GM21786 (cell line): ENCODE results near the gene DPP10.
"Not testable (repeated sequence)": the region's sequence is repeated elsewhere in the genome, so short reads cannot be mapped to it uniquely, and the experiment has no call there.

ENCODE experiments used
- ATAC-seq: cut with Tn5 transposase; IDR thresholded peaks from one replicate; pipeline ENCODE4 v1.9.1; 2021; ENCODE audit not compliant: unreplicated experiment

DPP10 gene

GRCh38 chr2:114507744-114508143 is 65.3 kb downstream of the DPP10 start:
- no peak for ATAC-seq

GRCh38 chr2:114515882-114516281 is 73.4 kb downstream of the DPP10 start:
- no peak for ATAC-seq

DNA sequence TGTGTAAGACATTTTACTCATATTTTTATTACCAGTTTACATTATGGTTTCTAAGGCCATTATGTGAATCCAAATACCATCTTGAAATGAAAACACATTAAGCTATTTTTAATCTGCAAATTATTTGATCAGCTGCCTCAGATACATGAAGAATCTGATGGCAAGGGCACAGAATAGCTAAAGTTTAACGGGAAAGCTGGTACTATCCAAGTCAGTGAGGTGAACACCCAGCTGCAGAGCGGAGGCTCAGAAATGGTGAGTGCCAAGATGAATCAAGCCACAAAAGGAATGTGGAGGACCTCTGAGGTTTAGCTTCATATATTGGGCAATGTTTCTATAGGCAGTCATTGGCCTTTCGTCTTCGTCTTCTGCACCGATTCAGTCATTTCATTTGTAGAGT is 75.1 kb downstream of the DPP10 start:
- no peak for ATAC-seq

- ATAC-seq = no peak
Observed at GRCh38 chr2:114518738-114519137, 76.3 kb downstream of the DPP10 start.

DNA sequence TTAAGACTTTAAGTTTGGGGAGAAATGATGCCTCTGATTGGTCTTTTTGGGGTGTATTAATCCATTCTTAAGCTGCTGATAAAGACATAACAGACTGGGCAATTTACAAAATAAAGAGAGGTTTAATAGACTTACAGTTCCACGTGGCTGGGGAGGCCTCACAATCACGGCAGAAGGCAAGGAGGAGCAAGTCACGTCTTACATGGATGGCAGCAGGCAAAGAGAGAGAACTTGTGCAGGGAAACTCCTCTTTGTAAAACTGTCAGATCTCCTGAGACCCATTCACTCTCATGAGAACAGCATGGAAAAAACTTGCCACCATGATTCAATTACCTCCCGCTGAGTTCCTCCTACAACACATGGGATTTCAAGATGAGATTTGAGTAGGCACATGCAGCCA is 80.2 kb downstream of the DPP10 start:
- ATAC-seq = not testable (repeated sequence)

- no peak for ATAC-seq
Observed at GRCh38 chr2:114525955-114526354, 83.5 kb downstream of the DPP10 start.

- ATAC-seq = no peak
Observed at GRCh38 chr2:114526841-114527240, 84.4 kb downstream of the DPP10 start.

DNA sequence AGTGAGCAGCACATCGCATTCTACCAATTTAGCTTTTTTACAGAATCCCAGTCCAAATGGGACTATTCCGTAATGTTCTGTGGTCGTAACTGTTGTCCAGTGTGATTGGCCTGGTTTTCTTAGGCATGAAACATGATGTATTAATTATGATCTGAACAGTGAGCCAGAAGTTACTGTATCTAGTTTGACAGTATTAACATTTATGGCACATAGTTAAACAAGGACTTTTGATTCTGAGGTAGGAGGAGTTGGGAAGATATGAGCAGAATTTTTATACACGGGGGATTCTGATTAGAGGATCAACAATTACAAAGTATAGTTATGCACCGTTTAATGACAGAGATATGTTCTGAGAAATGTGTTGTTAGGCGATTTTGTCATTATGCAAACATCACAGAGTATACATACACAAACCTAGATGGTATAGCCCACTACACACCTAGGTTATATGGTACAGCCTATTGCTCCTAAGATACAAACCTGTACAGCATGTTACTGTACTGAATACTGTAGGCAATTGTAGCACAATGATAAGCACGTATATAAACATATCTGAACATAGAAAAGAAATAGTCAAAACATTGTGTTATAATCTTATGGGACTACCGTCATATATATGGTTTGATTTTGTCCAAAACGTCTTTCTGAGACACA is 85.0 kb downstream of the DPP10 start:
- ATAC-seq = no peak

GRCh38 chr2:114534116-114535084 is 92.0 kb downstream of the DPP10 start:
- no peak for ATAC-seq

DNA sequence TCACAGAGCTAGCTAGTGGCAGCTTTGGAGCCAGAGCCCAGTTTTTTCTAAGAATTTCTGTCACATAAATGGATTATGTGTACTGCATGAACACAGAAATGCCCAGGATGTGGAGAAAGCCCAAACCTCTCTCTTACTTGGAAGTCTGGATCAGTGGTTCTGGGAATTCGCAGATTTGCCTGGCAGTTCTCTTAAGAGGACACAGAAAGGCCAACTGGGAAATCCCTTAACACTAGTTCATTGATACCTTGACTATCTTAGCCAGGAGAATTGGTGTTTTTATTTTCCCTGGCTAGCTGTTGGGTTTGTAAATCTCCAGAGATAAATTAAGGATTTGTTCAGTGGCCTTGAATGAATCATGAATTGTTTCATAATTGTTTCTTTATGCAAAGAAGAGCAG is 95.3 kb downstream of the DPP10 start:
- no peak for ATAC-seq

GRCh38 chr2:114542695-114543094 is 100.3 kb downstream of the DPP10 start:
- ATAC-seq = no peak

GRCh38 chr2:114543236-114543766 is 100.9 kb downstream of the DPP10 start:
- ATAC-seq = no peak

DNA sequence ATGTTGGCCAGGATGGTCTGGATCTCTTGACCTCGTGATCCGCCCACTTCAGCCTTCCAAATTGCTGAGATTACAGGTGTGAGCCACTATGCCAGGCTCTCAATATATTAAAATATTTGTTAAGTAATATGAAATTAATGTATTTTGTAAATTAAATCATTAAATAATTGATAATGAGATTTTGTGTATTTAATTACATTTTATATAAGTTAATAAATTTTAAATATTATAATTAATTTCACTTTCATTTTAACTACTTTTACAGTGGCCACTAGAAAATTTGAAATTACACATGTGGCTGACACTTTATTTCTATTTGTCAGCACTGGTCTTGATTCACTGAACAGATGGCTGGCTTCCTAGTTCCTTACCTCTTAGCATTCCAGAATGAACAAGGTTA is 102.6 kb downstream of the DPP10 start:
- ATAC-seq = no peak

DNA sequence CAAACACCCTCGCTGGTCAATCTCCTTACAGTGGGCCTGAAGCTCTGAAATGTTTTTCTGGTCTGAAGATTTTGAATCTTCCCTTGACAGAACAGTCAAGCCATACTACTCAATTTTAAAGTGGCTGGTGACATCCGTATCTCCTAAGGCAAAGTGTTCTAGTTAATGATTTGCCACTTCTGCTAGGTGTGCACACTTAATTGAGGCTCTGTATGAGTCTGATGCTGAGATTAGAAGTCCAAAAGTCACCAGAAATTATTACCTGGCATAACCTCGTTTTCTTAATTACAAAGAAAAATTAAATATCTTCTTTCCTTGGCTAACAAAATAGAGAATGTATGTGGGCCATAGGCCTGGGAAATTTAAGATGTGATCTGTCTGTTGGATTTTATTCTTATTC is 104.1 kb downstream of the DPP10 start:
- no peak for ATAC-seq

- ATAC-seq = no peak
Observed at GRCh38 chr2:114548151-114548550, 105.7 kb downstream of the DPP10 start.

- ATAC-seq = no peak
Observed at GRCh38 chr2:114550364-114550763, 107.9 kb downstream of the DPP10 start.

DNA sequence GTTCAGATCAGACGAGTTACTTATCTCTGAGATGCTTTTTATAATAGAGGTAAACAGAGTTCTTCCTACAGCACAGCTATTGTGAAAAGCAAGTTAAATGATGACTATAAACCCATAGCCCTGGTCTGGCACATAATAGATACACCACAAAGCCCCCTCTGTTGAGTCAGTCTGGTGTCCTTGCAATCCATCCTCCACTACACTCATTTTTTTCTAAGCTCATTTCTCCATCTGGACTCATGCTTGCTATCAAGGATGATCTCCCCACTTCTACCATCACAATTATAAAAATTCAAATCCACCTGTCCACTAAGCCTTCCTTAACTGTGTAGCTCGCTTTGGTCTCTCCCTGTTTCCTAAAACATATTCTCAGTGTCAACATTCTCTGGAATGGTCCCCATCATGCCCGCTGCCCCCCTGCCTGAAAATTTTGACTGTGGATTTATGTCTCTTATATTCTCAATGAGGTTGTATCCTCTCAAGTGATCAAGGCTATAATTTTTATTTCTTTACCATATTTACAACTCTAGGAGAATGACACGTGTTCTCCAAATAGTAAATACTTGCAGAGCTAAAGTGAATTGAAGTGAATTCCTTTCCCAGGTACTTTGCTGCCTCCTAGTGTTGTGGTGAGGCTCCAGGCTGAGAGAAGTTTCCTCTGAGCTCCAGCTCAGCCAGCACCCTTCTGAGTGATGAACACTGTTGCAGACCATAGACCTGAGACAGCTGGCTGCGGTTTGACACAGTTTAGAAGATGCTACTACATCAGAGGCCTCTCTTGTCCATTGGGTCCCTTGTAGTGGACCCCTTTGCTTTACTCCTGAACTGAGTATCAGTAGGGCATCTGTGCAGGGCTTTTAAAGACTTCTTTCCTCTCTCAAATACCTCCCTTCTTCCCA is 108.7 kb downstream of the DPP10 start:
- no peak for ATAC-seq

- ATAC-seq = no peak
Observed at GRCh38 chr2:114553027-114553426, 110.6 kb downstream of the DPP10 start.

- no peak for ATAC-seq
Observed at GRCh38 chr2:114569166-114569565, 126.7 kb downstream of the DPP10 start.

DNA sequence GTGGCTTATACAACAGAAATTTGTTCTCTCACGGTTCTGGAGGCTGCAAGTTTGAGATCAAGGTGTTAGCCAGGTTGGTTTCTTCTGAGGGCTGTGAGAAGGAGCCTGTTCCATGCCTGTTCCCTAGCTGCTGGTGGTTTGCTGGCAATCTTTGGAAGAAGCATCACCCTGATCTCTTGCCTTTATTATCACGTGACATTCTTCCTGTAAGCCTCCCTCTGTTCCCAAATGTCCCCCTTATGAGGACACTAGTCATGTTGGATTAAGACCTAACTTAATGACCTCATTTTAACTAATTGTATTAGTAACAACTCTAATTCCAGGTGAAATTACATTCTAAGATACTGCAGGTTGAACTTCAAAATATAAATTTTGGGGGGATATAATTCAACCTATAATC is 135.2 kb downstream of the DPP10 start:
- ATAC-seq = no peak

GRCh38 chr2:114579542-114579941 is 137.1 kb downstream of the DPP10 start:
- no peak for ATAC-seq
